Pons (tissue), 1 donor: ENCODE data around the gene GDF10.

Experiments
- DNase-seq: peaks from one replicate; pipeline ENCODE4 v3.0.0-alpha.2; 2016; ENCODE audit warnings: low spot score

The GDF10 gene

GRCh38 chr10:47316131-47316530 is 16.1 kb downstream of the GDF10 start:
- no peak for DNase-seq

GRCh38 chr10:47317251-47317650 is 17.3 kb downstream of the GDF10 start:
- DNase-seq, result no peak

- no peak for DNase-seq
Measured at GRCh38 chr10:47318706-47319105, 18.7 kb downstream of the GDF10 start.

GRCh38 chr10:47319784-47320183 is 19.8 kb downstream of the GDF10 start:
- no peak for DNase-seq

- DNase-seq, result no peak
Measured at GRCh38 chr10:47320812-47321211, 20.8 kb downstream of the GDF10 start.

DNA sequence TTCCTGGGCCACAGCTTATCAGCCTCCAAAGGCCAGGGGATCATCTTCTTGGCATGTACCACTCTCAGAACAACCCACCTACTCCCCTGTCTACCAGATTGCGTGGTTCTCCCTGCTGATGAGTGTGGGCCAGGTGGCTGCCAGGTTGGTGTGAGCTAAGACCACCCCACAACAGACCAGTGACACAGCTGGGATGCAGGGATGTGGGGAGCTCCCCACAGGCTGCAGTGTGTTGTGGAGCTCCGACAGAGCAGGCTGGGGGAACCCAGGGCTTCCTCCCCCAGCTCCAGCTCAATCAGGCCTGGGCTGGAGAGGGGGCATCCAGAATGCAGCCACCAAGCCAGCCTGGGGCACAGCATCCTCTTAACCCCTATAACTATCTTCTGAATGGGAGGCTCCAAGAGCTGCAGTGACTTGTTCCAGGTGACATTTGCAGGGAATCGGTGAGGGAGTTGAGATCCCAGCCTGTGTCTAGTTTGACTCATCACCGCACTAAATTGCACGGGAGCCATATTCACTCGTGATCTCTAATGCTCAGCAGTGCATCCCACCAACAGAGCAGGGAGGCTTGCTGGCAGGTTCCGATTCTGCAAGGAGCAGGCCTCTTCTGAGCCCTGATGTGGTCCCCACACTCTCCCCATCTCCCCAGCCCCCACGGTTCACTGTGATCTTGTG is 21.7 kb downstream of the GDF10 start:
- no peak for DNase-seq

DNA sequence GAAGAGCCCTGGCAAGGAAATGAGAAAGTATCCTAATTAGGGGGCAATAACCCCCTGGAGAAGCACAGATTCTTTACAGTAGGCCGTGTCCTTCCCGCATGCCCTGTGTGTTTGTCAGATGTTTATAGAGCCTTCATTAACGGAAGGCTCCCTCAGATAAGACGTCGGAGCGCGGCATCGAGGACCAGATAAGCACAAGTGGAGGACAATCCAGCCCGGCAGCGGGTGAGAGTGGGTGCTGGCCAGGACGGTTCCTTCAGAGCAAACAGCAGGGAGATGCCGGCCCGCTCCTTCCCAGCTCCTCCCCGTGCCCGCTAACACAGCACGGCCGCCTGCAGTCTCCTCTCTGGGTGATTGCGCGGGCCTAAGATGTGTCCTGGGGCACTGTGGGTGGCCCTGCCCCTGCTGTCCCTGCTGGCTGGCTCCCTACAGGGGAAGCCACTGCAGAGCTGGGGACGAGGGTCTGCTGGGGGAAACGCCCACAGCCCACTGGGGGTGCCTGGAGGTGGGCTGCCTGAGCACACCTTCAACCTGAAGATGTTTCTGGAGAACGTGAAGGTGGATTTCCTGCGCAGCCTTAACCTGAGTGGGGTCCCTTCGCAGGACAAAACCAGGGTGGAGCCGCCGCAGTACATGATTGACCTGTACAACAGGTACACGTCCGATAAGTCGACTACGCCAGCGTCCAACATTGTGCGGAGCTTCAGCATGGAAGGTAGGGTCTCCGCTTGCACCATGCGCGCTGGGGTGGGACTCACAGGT is 22.5 kb downstream of the GDF10 start, which contains the start of gene GDF2:
TSS of gene GDF2 (plus strand) at position 155 of the 762 bp plus-strand sequence. CDS start at position 370, 215 bp downstream.
- DNase-seq, result no peak

GRCh38 chr10:47323087-47323486 is 23.1 kb downstream of the GDF10 start:
- no peak for DNase-seq

GRCh38 chr10:47323636-47324296 is 23.8 kb downstream of the GDF10 start:
- DNase-seq, result no peak

- DNase-seq, result no peak
Measured at GRCh38 chr10:47325303-47326291, 25.6 kb downstream of the GDF10 start.

DNA sequence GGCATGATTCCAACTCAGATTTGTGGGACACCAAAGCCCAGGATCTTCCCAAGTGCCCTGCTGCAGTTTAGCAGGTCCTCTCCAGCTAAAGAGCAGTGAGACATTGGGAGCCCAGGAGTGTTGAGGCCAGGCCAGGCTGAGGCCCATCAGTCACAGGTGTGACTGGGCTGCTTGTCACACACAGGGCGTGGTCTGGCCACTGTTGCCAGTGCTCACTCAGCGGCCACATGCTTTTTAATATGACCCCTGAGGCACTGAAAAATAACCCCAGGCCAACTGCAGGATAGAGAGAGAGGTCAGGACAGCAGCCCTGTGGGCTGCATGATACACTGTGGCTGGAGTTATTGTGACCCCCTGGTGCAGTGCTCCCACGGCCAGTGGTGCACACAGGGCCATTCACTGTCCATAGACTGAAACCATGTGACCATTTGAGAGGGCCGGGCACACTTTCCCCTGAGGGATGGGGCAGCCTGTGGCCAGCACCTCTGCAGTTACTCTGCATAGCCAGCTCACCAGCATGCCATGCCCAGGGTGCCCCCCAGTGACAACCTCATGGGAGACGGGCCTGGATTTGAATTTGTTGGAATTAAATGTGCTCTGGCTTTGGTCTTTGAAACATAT is 26.4 kb downstream of the GDF10 start:
- no peak for DNase-seq

DNA sequence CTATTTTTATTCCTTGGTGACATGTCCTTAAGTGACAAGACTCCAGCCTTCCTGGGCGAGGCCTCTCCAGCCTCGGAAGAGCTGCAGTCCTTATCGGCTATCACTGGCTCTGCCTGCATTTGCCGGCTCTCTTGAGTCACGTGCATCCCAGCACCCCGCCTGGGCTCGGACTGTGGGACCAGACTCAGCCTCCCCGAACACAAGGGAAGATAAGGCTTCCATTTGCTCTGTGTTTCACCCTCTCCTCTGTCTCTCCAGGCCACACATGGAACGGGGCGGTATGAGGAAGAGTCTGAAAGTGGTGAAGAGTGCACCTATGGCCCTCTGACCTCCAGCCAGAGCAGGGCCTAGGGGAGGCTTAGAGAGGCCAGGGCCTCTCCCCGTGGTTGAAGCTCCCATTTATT is 26.9 kb downstream of the GDF10 start:
- no peak for DNase-seq

GRCh38 chr10:47329855-47330254 is 29.9 kb downstream of the GDF10 start:
- no peak for DNase-seq

- DNase-seq, result no peak
Measured at GRCh38 chr10:47330366-47330765, 30.4 kb downstream of the GDF10 start.

DNA sequence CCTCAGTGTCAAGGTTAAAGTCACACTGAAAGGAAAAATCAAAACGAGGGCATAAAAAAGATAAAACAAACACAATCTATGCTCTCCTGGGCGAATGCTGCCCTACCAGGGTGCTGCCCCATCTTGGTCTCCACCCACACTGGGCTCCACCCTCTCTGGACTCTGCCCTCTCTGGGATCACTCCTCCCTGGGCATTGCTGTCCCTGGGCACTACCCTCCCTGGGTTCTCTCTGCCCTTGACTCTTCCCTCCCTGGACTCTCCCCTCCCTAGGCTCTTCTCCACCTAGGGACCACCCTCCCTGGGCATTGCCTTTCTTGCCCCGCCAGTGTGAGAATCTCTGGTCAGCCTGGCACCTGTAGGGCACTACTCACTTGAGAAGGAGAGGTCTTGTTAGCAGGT is 30.8 kb downstream of the GDF10 start:
- no peak for DNase-seq

DNA sequence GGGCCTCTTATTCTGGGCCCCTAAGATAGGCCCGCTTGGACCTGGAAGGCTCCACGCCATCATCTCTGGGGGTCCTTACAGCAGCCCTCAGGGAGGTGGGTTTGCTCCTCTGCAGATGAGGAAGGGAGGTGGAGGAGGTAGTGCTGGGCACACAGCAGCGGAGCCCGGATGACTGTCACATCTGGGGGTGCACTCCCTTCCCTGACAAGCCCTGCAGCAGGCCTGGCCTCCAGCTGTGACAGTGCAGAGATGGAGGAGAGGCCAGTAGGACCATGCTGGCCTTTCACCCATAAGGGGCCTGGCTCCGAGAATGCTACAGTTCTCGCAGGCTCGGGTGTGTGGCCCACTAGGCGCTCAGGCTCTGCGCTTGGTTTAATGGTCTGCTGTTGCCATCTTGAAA is 31.5 kb downstream of the GDF10 start:
- no peak for DNase-seq

DNA sequence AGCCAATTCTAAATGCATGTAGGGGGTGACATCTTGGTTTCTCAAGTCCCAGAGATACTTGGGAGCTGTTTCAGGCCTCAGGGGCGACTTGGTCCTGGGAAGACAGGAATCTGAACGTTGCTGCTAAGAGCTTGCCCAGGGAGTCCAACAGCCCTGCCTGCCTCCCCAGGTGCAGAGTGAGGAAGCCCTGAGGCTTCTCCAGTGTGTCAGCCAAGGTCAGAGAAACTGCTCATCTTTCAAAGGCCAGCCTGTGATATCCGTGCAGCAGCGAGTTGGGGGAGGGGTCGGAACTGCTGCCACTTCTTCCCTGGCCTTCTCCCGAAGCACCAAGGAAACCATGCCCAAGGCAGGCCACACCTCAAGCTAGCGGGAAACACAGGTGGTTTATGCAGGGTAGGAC is 32.0 kb downstream of the GDF10 start:
- no peak for DNase-seq

DNA sequence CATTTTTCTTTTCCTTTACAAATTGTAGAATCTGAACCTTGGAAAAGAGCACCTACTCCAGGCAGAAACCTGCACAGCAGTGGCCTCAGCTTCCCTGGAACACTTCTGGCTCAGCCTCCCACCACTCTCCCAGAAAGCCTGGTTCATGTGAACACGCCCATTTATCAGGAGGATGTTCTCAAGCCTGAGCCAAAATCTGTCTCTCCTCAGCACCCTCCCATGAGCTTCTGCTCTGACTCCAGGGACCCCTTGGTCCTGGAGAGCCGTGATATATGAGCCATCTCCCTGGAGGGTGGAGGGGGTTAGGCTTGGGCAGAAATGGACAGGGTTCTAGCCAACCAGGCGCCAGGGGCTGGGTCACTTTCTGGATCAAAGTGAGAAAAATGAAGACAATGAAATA is 32.4 kb downstream of the GDF10 start:
- no peak for DNase-seq

DNA sequence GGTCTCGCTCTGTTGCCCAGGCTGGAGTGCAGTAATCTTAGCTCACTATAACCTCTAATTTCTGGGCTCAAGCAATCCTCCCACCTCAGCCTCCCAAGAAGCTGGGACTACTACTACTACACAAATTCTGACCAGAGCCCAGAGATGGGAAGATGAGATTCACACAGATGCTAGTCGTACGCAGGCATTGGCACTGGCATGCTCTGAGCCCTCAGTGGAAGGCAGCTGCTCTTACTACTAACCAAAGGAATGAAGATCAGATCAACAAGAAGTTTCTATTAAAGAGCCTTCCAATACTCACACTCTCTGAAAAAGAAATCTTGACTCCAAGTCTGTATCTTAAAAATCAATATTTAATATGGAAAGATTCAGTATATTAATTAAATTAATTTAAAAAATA is 32.9 kb downstream of the GDF10 start:
- no peak for DNase-seq

DNA sequence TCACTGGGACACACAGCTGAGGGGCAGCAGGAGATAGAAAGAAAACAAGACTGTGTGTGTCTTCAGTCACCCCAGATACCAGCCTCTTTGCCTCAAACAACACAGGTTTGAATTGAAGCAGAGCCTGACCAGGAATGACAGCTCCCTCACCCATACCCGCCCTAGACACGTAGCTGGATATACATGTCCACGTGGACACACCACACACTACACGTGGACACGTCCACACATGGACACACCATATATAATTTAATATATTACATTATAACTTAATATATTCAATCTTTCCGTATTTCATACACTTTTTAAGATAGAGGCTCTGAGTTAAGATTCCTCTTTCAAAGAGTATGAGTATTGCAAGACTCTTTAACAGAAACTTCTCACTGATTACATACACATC is 33.5 kb downstream of the GDF10 start:
- DNase-seq, result no peak
